Mesothelial cell of epicardium (in vitro differentiated cells): ENCODE data around the gene XCL1. TPM values are rescaled to one million over a fixed set of nuclear protein-coding genes. Genes with fewer than 3 reads are reported as not detected.
"Not testable (repeated sequence)": the region's sequence is repeated elsewhere in the genome, so short reads cannot be mapped to it uniquely, and the experiment has no call there.

Experiments used
- DNase-seq, 2 experiments: peaks; one replicate each; pipeline ENCODE4 v3.0.0; 2021; ENCODE audit warnings: low spot score in 2 of 2; ENCODE audit not compliant: unreplicated experiment in 2 of 2
- H3K27ac Mint-ChIP-seq: 2 replicates; pipeline ENCODE4 v1.8.0; 2021; ENCODE audit warnings: mixed read lengths
- H3K27me3 Mint-ChIP-seq: 2 replicates; pipeline ENCODE4 v1.8.0; 2021; ENCODE audit warnings: low read depth, mixed read lengths
- H3K36me3 Mint-ChIP-seq: 2 replicates; pipeline ENCODE4 v1.8.0; 2021; ENCODE audit warnings: mixed read lengths
- H3K4me1 Mint-ChIP-seq: 2 replicates; pipeline ENCODE4 v1.8.0; 2021; ENCODE audit warnings: mixed read lengths
- H3K4me3 Mint-ChIP-seq: 2 replicates; pipeline ENCODE4 v1.8.0; 2021; ENCODE audit warnings: mild to moderate bottlenecking, moderate library complexity, mixed read lengths
- H3K9me3 Mint-ChIP-seq: 2 replicates; pipeline ENCODE4 v1.8.0; 2021; ENCODE audit warnings: mixed read lengths
- total RNA-seq: library from RNA; stranded (reverse); gene quantifications from 3 replicates; pipeline ENCODE4 v1.2.1, GENCODE V29; 2021
- TF ChIP-seq, protein P1 (sequence below): fragments of 200-600 bp; sonication (generic); IDR thresholded peaks from one replicate; pipeline ENCODE4 v1.5.0; 2021; ENCODE audit warnings: antibody characterized with exemption; ENCODE audit not compliant: unreplicated experiment

XCL1 gene, protein sequence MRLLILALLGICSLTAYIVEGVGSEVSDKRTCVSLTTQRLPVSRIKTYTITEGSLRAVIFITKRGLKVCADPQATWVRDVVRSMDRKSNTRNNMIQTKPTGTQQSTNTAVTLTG
- total RNA-seq = 0.16 to 0.23 TPM in 2 of 3 replicates, not detected in the other

- H3K4me3 Mint-ChIP-seq, H3K9me3 Mint-ChIP-seq, DNase-seq, H3K4me1 Mint-ChIP-seq, H3K27me3 Mint-ChIP-seq, H3K27ac Mint-ChIP-seq, H3K36me3 Mint-ChIP-seq: not testable (repeated sequence)
These were observed at the start of gene XCL1 for GRCh38 chr1:168576245-168576688. TSS of gene XCL1 (plus strand) at chr1:168576605. CDS start at chr1:168576638, 33 bp downstream.

- peaks cover 2% of the 10 kb centered on the region for H3K36me3 Mint-ChIP-seq
- H3K27ac Mint-ChIP-seq = no peak overlapping the region
- no peaks in the 10 kb centered on the region for H3K4me1 Mint-ChIP-seq
- H3K27me3 Mint-ChIP-seq = no peaks in the 10 kb centered on the region
- H3K4me3 Mint-ChIP-seq = no peak overlapping the region
- TF ChIP-seq, protein P1, sequence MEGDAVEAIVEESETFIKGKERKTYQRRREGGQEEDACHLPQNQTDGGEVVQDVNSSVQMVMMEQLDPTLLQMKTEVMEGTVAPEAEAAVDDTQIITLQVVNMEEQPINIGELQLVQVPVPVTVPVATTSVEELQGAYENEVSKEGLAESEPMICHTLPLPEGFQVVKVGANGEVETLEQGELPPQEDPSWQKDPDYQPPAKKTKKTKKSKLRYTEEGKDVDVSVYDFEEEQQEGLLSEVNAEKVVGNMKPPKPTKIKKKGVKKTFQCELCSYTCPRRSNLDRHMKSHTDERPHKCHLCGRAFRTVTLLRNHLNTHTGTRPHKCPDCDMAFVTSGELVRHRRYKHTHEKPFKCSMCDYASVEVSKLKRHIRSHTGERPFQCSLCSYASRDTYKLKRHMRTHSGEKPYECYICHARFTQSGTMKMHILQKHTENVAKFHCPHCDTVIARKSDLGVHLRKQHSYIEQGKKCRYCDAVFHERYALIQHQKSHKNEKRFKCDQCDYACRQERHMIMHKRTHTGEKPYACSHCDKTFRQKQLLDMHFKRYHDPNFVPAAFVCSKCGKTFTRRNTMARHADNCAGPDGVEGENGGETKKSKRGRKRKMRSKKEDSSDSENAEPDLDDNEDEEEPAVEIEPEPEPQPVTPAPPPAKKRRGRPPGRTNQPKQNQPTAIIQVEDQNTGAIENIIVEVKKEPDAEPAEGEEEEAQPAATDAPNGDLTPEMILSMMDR = no peak
- no peak for DNase-seq
- H3K9me3 Mint-ChIP-seq = peaks cover 11% of the 10 kb centered on the region
These were observed 46.9 kb upstream of the XCL1 start for GRCh38 chr1:168529518-168529917.

DNA sequence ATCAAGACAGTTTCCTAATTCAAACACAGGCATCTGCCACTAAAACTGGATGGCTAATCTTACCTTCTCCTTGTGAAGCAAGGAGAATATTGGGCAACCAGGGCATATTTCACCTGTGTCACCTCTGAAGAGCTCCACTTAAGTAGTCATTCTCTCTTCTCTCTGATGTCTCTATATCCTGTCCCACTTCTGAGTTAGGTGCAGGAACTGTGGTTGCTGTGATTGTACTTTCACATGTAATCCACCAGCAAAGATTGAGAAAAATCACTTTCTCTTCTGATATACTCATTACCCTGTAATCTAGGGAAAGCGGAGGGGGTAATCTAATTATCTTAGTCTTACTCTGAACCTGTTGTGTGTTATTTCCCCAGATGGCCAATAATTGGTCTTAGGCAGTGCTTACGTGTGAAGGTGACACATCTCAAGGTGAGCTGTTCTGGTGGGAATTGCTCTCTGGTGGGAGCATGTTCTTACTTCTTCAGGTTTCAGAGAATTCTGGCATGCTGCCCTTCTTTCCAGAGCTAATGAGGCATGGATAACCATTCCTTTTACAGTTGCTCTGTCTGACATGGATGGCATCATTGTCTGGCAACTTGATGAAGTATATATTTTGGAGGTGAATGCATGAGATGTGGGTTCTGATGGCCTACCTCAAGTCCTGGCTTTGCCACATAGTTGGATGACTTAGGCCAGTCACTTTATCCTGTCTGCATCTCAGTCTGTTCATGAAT lies 44.6 kb upstream of the XCL1 start:
- Mint-ChIP-seq H3K27ac (no peak overlapping the region), H3K27me3 (no peaks in the 10 kb centered on the region), H3K9me3 (no peaks in the 10 kb centered on the region), H3K4me3 (no peak overlapping the region), H3K4me1 (no peaks in the 10 kb centered on the region), H3K36me3 (no peaks in the 10 kb centered on the region)
- TF ChIP-seq, protein P1 = no peak
- no peak for DNase-seq

DNA sequence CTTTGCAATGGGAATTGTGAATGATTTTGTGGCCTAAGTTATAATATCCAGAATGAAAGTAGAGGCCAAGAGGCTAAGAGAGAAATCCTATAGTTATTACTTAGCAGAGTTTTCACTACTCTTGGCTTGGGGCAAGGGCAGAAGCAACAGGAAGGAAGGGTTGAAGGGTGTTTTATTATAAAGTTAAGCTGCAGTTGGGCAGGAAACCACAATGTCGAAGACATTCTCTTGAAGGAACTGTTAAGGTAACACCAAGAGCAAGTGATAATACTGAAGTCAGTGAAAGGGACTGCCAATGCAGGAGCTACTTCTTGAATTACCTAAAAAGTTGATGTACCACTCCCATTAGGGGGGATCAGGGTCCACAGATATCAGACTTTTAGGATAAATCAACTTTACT lies 40.9 kb upstream of the XCL1 start:
- H3K4me3 Mint-ChIP-seq = no peak overlapping the region
- no peaks in the 10 kb centered on the region for H3K27me3 Mint-ChIP-seq

GRCh38 chr1:168540798-168541197 lies 35.6 kb upstream of the XCL1 start:
- H3K4me1 Mint-ChIP-seq, H3K27me3 Mint-ChIP-seq, H3K4me3 Mint-ChIP-seq, H3K27ac Mint-ChIP-seq, H3K36me3 Mint-ChIP-seq, DNase-seq: not testable (repeated sequence)
- peaks cover 13% of the 10 kb centered on the region for H3K9me3 Mint-ChIP-seq

More for the DNA sequence above, 40.9 kb upstream of the XCL1 start:
- TF ChIP-seq, protein P1 = no peak
- DNase-seq = no peak
- H3K27ac Mint-ChIP-seq = no peak overlapping the region
- no peaks in the 10 kb centered on the region for H3K4me1 Mint-ChIP-seq
- H3K9me3 Mint-ChIP-seq = peaks cover 13% of the 10 kb centered on the region
- H3K36me3 Mint-ChIP-seq = no peaks in the 10 kb centered on the region

- not testable (repeated sequence) for H3K4me1 Mint-ChIP-seq, DNase-seq, H3K27me3 Mint-ChIP-seq, H3K4me3 Mint-ChIP-seq, H3K27ac Mint-ChIP-seq, H3K36me3 Mint-ChIP-seq
- peaks cover 18% of the 10 kb centered on the region for H3K9me3 Mint-ChIP-seq
These were observed 33.4 kb upstream of the XCL1 start for GRCh38 chr1:168542978-168543377.

GRCh38 chr1:168543840-168544498 lies 32.4 kb upstream of the XCL1 start, which contains the start of gene XCL2:
TSS of gene XCL2 (minus strand) at chr1:168543997. CDS start at chr1:168543964, 33 bp downstream.
- not testable (repeated sequence) for DNase-seq, H3K36me3 Mint-ChIP-seq, H3K4me3 Mint-ChIP-seq, H3K27ac Mint-ChIP-seq, H3K27me3 Mint-ChIP-seq, H3K4me1 Mint-ChIP-seq
- H3K9me3 Mint-ChIP-seq = peaks cover 21% of the 10 kb centered on the region

DNA sequence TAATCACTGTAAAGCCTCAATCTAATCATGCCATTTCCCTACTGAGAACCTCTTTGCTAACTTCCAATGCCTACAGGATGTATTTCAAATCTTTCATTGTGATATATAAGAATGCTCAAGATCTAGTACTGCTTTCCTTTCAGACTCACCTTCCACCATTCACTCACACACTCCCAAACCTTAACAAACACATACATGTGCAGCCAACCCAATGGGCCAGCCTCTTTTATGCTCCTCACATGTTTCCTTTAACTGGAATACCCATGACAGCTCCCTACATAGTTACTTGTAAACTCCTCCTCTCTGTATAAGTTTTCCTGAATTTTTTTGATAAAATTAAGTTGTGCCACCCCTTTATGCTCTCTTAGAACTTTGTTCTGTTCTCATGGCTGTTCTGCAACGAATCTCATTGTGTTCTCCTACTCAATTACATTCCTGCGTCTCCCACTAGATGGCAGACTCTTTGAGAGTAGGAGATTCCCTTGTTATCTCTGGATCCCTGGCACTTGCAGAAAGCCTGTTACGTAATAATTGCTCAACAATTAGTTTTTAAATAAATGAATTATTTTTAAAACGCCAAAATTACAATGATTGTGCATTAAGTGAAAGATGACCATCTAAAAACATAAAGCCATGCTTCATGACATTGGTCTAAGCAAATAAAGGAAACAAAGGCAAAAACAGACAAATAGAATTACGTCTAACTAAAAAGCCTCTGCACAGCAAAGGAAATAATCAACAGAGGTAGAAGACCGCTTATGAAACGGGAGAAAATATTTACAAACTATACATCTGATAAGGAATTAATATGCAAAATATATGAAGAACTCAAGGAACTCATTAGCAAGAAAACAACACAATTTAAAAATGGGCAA lies 30.5 kb upstream of the XCL1 start:
- H3K27ac Mint-ChIP-seq, DNase-seq, H3K36me3 Mint-ChIP-seq, H3K4me1 Mint-ChIP-seq, H3K4me3 Mint-ChIP-seq, H3K27me3 Mint-ChIP-seq: not testable (repeated sequence)
- peaks cover 21% of the 10 kb centered on the region for H3K9me3 Mint-ChIP-seq

DNA sequence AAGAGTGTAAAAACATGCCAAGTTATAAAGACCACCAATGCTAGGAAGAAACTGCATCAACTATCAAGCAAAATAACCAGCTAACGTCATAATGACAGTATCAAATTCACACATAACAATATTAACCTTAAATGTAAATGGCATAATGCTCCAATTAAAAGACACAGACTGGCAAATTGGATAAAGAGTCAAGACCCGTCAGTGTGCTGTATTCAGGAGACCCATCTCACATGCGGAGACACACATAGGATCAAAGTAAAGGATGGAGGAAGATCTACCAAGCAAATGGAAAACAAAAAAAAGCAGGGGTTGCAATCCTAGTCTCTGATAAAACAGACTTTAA lies 29.9 kb upstream of the XCL1 start:
- H3K9me3 Mint-ChIP-seq = peaks cover 23% of the 10 kb centered on the region
- not testable (repeated sequence) for DNase-seq, H3K36me3 Mint-ChIP-seq, H3K4me1 Mint-ChIP-seq, H3K27me3 Mint-ChIP-seq, H3K4me3 Mint-ChIP-seq, H3K27ac Mint-ChIP-seq
